IgD-negative memory B cell (primary cell): Measurements from ENCODE around the gene SCAND1. TPM values are rescaled to one million over a fixed set of nuclear protein-coding genes. Genes with fewer than 3 reads are reported as not detected.
"Not testable (repeated sequence)": the region's sequence is repeated elsewhere in the genome, so short reads cannot be mapped to it uniquely, and the experiment has no call there.

Experiments
- H3K27ac Mint-ChIP-seq, 3 donors: one replicate each; pipeline ENCODE4 v1.8.0; 2020 to 2022; ENCODE audit warnings: mild to moderate bottlenecking in 3 of 3, mixed read lengths in 3 of 3, moderate library complexity in 1 of 3
- H3K27me3 Mint-ChIP-seq: one replicate; pipeline ENCODE4 v1.8.0; 2021; ENCODE audit warnings: mixed read lengths
- H3K36me3 Mint-ChIP-seq: one replicate; pipeline ENCODE4 v1.8.0; 2020; ENCODE audit warnings: mild to moderate bottlenecking, mixed read lengths
- H3K4me1 Mint-ChIP-seq, 3 donors: one replicate each; pipeline ENCODE4 v1.8.0; 2020 to 2022; ENCODE audit warnings: mixed read lengths in 3 of 3, mild to moderate bottlenecking in 1 of 3
- H3K4me3 Mint-ChIP-seq, 4 donors: one replicate each; pipeline ENCODE4 v1.8.0; 2020 to 2022; ENCODE audit warnings: mild to moderate bottlenecking in 4 of 4, mixed read lengths in 4 of 4, moderate library complexity in 3 of 4
- H3K9me3 Mint-ChIP-seq, 3 donors: one replicate each; pipeline ENCODE4 v1.8.0; 2020 to 2021; ENCODE audit warnings: mixed read lengths in 3 of 3, mild to moderate bottlenecking in 1 of 3
- polyA plus RNA-seq: library from polyadenylated mRNA; unstranded; fragments of 300-500 nt; fragmentation: Illumina TruSeq; gene quantifications from one replicate; pipeline ENCODE4 v1.2.3, GENCODE V29; 2021

SCAND1 gene
- 190 TPM for polyA plus RNA-seq

DNA sequence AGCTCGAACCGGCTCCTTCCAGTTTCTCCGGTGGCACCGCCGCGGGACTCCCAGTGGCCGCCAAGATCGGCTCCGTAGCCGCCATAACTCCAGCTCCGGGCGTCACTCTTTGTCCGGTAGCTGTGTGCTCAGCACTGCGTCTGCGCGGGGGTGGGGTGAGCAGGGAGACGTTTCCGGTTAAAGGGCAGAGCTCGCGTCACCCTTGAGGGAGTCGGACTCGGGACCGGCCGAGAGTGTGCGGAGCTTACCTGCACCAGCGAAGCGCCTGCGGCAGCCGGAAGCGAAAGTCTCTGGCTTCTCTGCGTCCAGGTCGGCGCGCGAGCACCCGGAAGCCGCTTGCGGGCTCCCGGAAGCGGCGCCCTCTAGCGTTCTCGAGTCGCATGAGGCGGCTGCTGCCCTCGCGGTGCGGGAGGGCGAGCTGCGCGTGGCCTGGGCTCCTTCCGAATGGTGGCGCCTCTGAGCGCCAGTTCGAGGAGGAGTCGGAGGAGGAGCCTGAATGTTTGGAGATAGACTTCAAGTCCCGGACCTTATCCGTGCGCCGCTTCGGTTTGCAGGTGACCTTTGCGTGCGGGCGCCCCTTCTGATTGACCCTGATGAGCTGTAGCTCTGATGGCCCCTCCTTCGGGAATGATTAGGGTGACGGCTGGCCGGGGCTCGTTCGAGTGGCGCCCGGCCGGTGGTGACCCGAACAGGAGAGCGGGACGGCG is at the start of gene SCAND1:
SCAND1 (minus strand) TSS at position 303 of the 707 bp plus-strand sequence; CDS start at position 85, 218 bp downstream.
- peaks cover 11 to 21% (median 11%) of the 10 kb centered on the region in 3 donors for H3K4me1 Mint-ChIP-seq
- H3K36me3 Mint-ChIP-seq: peaks cover 2% of the 10 kb centered on the region
- H3K4me3 Mint-ChIP-seq: peak within 1 kb of the TSS; percentile 99 to 100 (median 100)
- peak within 1 kb of the TSS; percentile 99 to 100 (median 99) for H3K27ac Mint-ChIP-seq
- H3K27me3 Mint-ChIP-seq: no peaks in the 10 kb centered on the region
- H3K9me3 Mint-ChIP-seq: peaks cover 0 to 6% (median 2%) of the 10 kb centered on the region in 3 donors

DNA sequence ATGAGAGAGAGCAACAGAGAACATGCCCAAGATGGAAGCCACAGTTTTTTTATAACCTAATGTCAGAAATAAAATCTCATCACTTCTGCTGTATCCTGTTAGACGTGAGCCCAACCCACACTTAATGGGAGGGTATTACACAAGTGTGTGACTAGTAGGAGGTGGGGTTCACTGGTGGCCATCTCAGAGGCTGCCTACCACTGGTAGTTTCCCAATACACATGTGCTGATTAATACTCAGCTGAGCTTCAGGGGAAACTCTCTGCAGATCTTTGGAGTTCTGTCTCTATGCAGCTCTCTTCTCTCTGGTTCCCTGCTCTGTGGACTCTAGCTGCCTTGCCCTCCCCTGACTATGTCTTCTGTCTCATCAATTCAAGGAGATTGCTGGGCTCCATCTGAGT is 49.7 kb upstream of the SCAND1 start:
- no peak overlapping the region for H3K27ac Mint-ChIP-seq
- no peaks in the 10 kb centered on the region for H3K4me1 Mint-ChIP-seq
- H3K4me3 Mint-ChIP-seq: no peak overlapping the region
- peaks cover 4% of the 10 kb centered on the region for H3K27me3 Mint-ChIP-seq
- H3K9me3 Mint-ChIP-seq: peaks cover 0 to 10% (median 5%) of the 10 kb centered on the region in 3 donors
- peaks cover 6% of the 10 kb centered on the region for H3K36me3 Mint-ChIP-seq

- H3K4me3 Mint-ChIP-seq: peak overlapping the region in 1 of 4 donors; percentile 37
- no peak overlapping the region for H3K27ac Mint-ChIP-seq
- H3K4me1 Mint-ChIP-seq: no peaks in the 10 kb centered on the region
- peaks cover 6% of the 10 kb centered on the region for H3K36me3 Mint-ChIP-seq
- peaks cover 0 to 10% (median 5%) of the 10 kb centered on the region in 3 donors for H3K9me3 Mint-ChIP-seq
- peaks cover 4% of the 10 kb centered on the region for H3K27me3 Mint-ChIP-seq
Measured at GRCh38 chr20:36002855-36003254, 48.6 kb upstream of the SCAND1 start.

DNA sequence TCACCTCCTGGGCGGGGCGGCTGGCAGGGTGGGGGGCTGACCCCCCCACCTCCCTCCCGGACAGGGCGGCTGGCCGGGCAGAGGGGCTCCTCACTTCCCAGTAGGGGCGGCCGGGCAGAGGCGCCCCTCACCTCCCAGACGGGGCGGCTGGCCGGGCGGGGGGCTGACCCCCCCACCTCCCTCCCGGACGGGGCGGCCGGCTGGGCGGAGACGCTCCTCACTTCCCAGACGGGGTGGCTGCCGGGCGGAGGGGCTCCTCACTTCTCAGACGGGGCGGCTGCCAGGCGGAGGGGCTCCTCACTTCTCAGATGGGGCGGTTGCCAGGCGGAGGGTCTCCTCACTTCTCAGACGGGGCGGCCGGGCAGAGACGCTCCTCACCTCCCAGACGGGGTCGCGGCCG is 47.0 kb upstream of the SCAND1 start:
- not testable (repeated sequence) for H3K27me3 Mint-ChIP-seq, H3K36me3 Mint-ChIP-seq, H3K4me3 Mint-ChIP-seq, H3K27ac Mint-ChIP-seq, H3K4me1 Mint-ChIP-seq
- H3K9me3 Mint-ChIP-seq: peaks cover 0 to 10% (median 5%) of the 10 kb centered on the region in 3 donors

DNA sequence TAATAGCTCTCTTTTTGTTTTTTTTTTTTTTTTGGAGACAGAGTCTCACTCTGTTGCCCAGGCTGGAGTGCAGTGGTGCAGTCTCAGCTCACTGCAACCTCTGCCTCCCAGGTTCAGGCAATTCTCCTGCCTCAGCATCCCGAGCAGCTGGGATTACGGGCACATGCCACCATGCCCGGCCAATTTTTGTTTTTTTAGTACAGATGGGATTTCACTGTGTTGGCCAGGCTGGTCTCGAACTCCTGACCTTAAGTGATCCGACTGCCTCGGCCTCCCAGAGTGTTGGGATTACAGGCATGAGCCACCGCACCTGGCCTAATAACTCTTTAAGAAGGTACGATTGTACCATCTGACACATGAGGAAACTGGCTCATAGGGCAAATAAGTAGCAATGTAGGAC is 42.2 kb upstream of the SCAND1 start:
- not testable (repeated sequence) for H3K4me1 Mint-ChIP-seq, H3K27me3 Mint-ChIP-seq, H3K9me3 Mint-ChIP-seq, H3K4me3 Mint-ChIP-seq, H3K36me3 Mint-ChIP-seq
- peak overlapping the region in 1 of 3 donors; percentile 79 for H3K27ac Mint-ChIP-seq

DNA sequence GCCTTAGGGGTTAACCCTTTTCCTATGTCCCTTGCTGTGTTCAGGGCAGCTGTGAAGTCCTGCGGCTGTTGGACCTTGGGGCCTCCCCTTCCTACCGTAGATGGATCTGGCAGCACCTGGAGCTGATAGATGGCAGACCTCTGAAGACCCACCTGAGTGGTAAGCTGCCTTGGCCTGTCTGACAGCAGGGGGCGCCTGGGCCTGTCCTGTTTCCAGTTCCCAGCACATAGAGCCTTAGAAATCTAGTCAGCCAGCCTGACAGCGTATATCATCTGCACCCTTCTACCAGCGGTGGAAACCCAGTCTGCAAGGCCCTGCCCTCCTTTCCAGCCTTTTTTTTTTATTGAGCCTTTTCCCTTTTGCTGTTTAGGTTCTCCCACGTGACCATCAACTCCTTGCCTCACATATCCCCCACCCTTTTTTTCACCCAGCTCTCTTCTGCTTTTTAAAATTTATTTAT is 40.7 kb upstream of the SCAND1 start:
- Mint-ChIP-seq H3K27me3 (peaks cover 3% of the 10 kb centered on the region), H3K4me1 (peaks cover 6 to 10% (median 7%) of the 10 kb centered on the region in 3 donors), H3K27ac (no peak overlapping the region), H3K9me3 (no peaks in the 10 kb centered on the region), H3K36me3 (peaks cover 1% of the 10 kb centered on the region), H3K4me3 (no peak overlapping the region)

GRCh38 chr20:35992713-35993335 is 38.5 kb upstream of the SCAND1 start:
- H3K27ac Mint-ChIP-seq: no peak overlapping the region
- H3K4me3 Mint-ChIP-seq: peak overlapping the region in 1 of 4 donors; percentile 26

DNA sequence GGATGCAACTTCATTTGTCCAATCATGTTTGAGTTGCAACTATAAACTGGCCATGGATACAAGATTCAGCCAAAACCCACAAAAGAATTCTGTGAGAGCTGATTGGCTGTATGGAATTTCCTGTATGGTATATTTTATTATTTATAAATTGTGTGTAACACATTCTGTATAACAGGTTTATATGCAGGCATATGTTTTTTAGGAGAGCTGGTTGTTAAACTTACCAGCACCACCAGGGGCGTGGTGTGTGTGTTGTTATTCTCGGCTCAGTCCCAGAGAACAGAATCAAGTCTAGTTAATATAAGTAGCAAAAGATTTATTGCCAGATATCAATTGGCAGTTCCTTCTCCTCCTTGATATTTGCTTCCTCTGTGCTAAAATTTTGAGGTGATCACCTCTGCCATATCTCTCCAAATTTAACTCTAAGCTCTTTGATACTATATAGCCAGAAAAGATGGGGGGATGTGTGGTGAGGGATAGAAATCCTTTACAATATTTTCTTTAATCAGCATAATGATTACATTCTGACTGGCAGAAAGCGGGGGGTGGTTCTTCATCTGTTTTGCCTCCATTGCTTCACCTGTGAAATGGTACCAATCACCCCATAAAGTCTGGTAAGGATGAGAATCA is 37.0 kb upstream of the SCAND1 start:
- no peak overlapping the region for H3K27ac Mint-ChIP-seq
- peaks cover 6% of the 10 kb centered on the region for H3K27me3 Mint-ChIP-seq
- H3K36me3 Mint-ChIP-seq: no peaks in the 10 kb centered on the region
- H3K9me3 Mint-ChIP-seq: no peaks in the 10 kb centered on the region
- H3K4me1 Mint-ChIP-seq: peaks cover 7 to 10% (median 8%) of the 10 kb centered on the region in 3 donors
- no peak overlapping the region for H3K4me3 Mint-ChIP-seq

More at GRCh38 chr20:35992713-35993335, 38.5 kb upstream of the SCAND1 start:
- H3K9me3 Mint-ChIP-seq: no peaks in the 10 kb centered on the region
- peaks cover 3% of the 10 kb centered on the region for H3K27me3 Mint-ChIP-seq
- no peaks in the 10 kb centered on the region for H3K36me3 Mint-ChIP-seq
- H3K4me1 Mint-ChIP-seq: peaks cover 6 to 10% (median 7%) of the 10 kb centered on the region in 3 donors

DNA sequence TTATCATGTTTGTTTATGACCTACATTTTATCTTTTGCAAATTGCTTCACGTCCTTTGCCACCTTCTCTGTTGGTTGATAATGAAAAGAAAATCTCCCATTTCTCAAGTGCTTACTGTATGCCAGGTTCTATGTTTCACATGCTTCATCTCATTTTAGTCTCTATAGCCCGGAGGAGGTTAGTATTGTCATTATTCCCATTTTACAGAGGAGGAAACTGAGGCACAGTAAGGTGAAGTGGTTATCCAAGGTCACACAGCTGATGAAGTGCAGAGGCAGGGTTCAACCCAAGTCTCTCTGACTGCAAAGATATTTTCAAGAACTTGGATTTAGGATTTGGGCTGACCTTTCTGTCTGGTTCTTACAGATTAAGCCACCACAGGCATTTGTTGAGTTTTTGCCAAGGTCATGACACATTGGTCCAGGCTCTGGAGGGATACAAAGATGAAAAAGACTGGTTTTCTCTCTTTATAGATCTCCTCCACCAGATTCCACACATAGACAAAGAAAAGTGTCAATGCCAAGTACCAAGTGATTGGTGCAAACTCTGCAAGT is 34.7 kb upstream of the SCAND1 start:
- Mint-ChIP-seq H3K27me3 (peaks cover 7% of the 10 kb centered on the region), H3K4me3 (no peak overlapping the region), H3K9me3 (no peaks in the 10 kb centered on the region), H3K36me3 (no peaks in the 10 kb centered on the region), H3K4me1 (peaks cover 4 to 5% (median 4%) of the 10 kb centered on the region in 3 donors), H3K27ac (peak overlapping the region in 1 of 3 donors; percentile 2)

- H3K36me3 Mint-ChIP-seq: peaks cover 6% of the 10 kb centered on the region
- H3K27ac Mint-ChIP-seq: peak overlapping the region in 1 of 3 donors; percentile 53
- no peaks in the 10 kb centered on the region for H3K9me3 Mint-ChIP-seq
- peaks cover 5% of the 10 kb centered on the region for H3K27me3 Mint-ChIP-seq
- H3K4me3 Mint-ChIP-seq: no peak overlapping the region
- peaks cover 0 to 1% (median 0%) of the 10 kb centered on the region in 3 donors for H3K4me1 Mint-ChIP-seq
Measured at GRCh38 chr20:35985806-35986205, 31.5 kb upstream of the SCAND1 start.

DNA sequence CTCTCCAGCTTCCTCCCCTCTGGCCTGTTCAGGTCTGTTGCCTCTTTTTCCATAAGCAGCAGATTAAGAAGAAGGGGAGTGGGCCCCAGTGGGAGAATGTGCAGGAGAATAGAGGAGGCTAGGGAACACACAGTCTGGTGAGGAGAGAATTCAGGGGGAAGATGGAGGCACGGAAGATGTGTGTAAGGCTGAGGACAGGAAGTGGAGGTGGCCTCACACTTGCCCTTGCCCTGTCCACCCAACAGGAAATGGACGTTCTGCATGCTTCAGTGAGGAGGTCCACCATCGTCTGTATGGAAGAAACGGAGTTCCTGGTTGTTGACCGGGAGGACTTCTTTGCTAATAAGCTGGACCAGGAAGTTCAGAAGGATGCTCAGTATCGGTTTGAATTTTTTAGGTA is 30.1 kb upstream of the SCAND1 start:
- Mint-ChIP-seq H3K27ac (no peak overlapping the region), H3K4me1 (peaks cover 0 to 1% (median 0%) of the 10 kb centered on the region in 3 donors), H3K4me3 (no peak overlapping the region), H3K27me3 (peaks cover 5% of the 10 kb centered on the region), H3K36me3 (peaks cover 6% of the 10 kb centered on the region), H3K9me3 (no peaks in the 10 kb centered on the region)

DNA sequence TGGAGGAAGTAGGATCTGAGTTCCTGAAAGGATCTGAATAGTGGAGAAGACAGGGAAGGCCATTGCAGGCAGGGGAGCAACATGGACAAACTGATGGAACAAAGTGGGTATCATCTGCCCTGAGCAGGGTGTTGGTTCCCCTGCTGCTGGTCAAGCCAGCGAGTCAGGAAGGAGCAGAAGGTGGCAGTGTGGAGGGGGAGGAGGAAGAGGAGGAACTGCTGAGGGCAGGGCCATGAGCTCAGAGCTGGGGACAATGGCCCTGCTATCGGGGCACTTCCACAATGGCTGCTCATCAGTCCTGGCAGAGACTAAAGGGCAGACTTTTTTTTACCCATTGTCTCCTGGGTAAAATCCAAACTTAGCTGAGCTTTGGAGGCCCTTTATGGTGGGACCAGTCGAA is 27.7 kb upstream of the SCAND1 start:
- Mint-ChIP-seq H3K36me3 (peaks cover 6% of the 10 kb centered on the region), H3K27me3 (peaks cover 5% of the 10 kb centered on the region), H3K9me3 (no peaks in the 10 kb centered on the region), H3K4me3 (no peak overlapping the region), H3K4me1 (peaks cover 0 to 1% (median 0%) of the 10 kb centered on the region in 3 donors), H3K27ac (no peak overlapping the region)

- peaks cover 6% of the 10 kb centered on the region for H3K36me3 Mint-ChIP-seq
- no peak overlapping the region for H3K27ac Mint-ChIP-seq
- no peaks in the 10 kb centered on the region for H3K4me1 Mint-ChIP-seq
- H3K4me3 Mint-ChIP-seq: no peak overlapping the region
- peaks cover 2% of the 10 kb centered on the region for H3K27me3 Mint-ChIP-seq
- no peaks in the 10 kb centered on the region for H3K9me3 Mint-ChIP-seq
Measured at GRCh38 chr20:35979544-35979943, 25.2 kb upstream of the SCAND1 start.

GRCh38 chr20:35978041-35978513 is 23.8 kb upstream of the SCAND1 start:
- Mint-ChIP-seq H3K4me1 (no peaks in the 10 kb centered on the region), H3K9me3 (no peaks in the 10 kb centered on the region), H3K27ac (no peak overlapping the region), H3K27me3 (peaks cover 1% of the 10 kb centered on the region), H3K36me3 (peaks cover 4% of the 10 kb centered on the region), H3K4me3 (peak overlapping the region in 1 of 4 donors; percentile 8)
